Fibroblast of lung (primary cell): Measurements from ENCODE around the gene EXOC6B.

Experiments
- EZH2 ChIP-seq: IDR thresholded peaks from 2 replicates; pipeline ENCODE4 v1.5.1; 2012; ENCODE audit warnings: low read length, control low read depth, mild to moderate bottlenecking; ENCODE audit errors: missing control alignments
- TF ChIP-seq, protein P1 (sequence below), 2 donors: IDR thresholded peaks in 1 of 2; conservative IDR thresholded peaks in 1 of 2; 1 replicate in 1 of 2; 2 replicates in 1 of 2; pipeline ENCODE4 v1.5.1; 2011 to 2012; ENCODE audit warnings: low read length in 2 of 2, control low read depth in 1 of 2, inconsistent platforms in 1 of 2, low read depth in 1 of 2, mild to moderate bottlenecking in 1 of 2

- TF ChIP-seq, protein P1, sequence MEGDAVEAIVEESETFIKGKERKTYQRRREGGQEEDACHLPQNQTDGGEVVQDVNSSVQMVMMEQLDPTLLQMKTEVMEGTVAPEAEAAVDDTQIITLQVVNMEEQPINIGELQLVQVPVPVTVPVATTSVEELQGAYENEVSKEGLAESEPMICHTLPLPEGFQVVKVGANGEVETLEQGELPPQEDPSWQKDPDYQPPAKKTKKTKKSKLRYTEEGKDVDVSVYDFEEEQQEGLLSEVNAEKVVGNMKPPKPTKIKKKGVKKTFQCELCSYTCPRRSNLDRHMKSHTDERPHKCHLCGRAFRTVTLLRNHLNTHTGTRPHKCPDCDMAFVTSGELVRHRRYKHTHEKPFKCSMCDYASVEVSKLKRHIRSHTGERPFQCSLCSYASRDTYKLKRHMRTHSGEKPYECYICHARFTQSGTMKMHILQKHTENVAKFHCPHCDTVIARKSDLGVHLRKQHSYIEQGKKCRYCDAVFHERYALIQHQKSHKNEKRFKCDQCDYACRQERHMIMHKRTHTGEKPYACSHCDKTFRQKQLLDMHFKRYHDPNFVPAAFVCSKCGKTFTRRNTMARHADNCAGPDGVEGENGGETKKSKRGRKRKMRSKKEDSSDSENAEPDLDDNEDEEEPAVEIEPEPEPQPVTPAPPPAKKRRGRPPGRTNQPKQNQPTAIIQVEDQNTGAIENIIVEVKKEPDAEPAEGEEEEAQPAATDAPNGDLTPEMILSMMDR (conservative IDR thresholded peaks at IDR 0.05 in 1 of 2, IDR thresholded peaks at IDR 0.05 in 1 of 2; ENCODE audit: low read depth in 1 of 2, low read length in 2 of 2), result no peak
- TF ChIP-seq EZH2, result no peak
Observed at GRCh38 chr2:72826156-72826477, 284 bp upstream of the EXOC6B start.
